ENCODE measurements around the gene DPEP3.
"Not testable (repeated sequence)": the region's sequence is repeated elsewhere in the genome, so short reads cannot be mapped to it uniquely, and the experiment has no call there.

DPEP3 gene

GRCh38 chr16:67993207-67994039, 13.1 kb upstream of the DPEP3 start:
- peak; percentile 68 for DNase-seq

GRCh38 chr16:67992661-67993206, 12.4 kb upstream of the DPEP3 start:
- DNase-seq: no peak

DNA sequence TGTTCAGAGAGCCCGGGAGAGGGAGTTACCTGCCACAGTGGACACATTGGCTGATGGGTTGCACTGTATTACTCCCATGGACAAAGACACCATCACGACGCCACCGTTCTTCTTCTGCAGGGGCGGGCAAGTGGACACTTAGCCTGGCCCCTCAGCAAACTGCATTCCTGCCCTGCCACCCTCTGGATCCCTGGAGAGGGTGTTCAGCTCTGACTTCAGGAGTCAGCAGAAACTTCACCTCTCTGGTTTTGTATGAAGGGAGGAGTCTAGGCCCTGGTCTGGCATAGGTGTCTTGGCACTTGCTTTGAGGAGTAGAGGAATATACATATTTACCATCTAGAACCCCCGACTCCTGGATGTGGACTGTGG, 9.7 kb upstream of the DPEP3 start:
- DNase-seq: no peak

- no peak for DNase-seq
Measured at GRCh38 chr16:67989322-67990017, 9.2 kb upstream of the DPEP3 start.

DNA sequence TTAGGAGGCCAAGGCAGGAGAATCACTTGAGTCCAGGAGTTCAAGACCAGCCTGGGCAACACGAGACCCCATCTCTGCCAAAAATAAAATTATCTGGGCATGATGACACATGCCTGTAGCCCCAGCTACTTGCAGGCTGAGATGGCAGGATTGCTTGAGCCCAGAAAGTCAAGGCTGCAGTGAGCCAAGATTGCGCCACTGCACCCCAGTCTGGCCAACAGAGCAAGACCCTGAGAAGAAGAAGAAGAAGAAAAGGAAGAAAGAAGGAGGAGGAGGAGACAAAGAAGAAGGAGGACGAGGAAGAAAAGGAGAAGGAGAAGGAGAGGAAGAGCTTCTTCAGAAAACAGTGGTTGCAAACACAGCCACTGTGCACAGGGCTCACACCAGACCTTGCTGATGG, 8.4 kb upstream of the DPEP3 start:
- no peak for DNase-seq

- no peak for DNase-seq
Measured at GRCh38 chr16:67987460-67988160, 7.3 kb upstream of the DPEP3 start.

- no peak for DNase-seq
Measured at GRCh38 chr16:67986949-67987348, 6.7 kb upstream of the DPEP3 start.

GRCh38 chr16:67982011-67982696, 1.9 kb upstream of the DPEP3 start:
- no peak for DNase-seq

DNA sequence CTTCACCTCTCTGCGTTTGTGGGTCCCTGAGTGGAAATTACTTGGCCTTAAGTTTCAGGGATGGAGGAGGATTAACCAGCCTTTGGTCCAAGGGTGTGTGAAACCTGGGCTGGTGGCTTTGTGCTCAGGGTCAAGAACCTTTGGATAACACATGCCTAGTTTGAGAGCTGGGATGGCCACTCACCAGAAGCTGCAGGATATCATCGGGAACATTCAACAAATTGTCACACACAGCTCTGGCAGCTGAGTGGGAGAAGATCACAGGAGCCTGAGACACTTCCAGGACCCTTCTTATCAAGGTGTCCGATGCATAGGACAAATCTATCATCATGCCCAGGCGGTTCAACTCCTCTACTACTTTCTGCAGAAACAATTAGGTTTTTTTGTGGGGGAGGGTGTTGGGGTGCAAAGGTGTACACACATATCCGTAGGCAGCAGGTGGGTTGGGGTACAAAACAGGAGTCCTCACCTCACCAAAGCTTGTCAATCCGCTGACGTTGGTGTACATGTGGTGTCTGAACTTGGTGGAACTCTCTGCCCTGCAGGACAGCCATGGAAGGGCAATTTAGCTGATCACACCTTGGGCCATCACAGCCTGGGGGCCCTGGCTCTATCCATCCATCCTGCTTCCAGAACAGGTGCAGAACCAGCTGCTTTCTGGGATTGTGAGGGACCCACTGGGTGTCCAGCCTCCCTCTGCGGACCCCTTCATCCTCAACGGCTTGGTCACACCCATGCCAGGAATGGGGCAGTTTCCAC, 2.7 kb downstream of the DPEP3 start:
- no peak for DNase-seq

GRCh38 chr16:67977005-67977404, 3.3 kb downstream of the DPEP3 start:
- no peak for DNase-seq

DNA sequence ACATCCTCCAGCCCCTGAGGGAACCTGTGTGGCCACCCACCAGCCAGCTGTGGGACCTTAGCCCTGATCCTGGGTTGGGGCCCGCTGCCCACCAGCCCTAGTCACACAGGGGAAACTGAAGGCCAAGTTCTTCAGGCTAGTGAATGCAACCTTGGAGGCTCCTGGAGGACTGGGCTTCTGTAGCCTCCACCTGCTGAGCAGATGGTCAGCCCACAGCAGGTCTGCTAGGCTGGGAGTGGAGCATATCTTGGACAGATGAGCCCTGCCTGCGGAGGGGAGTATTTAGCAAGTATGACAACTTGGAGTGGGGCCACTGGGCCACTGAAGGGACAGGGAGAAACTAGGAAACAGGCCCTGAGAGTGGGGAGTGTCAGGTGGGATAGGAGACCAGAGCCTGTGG, 4.1 kb downstream of the DPEP3 start:
- no peak for DNase-seq

- no peak for DNase-seq
Measured at GRCh38 chr16:67975321-67976105, 4.8 kb downstream of the DPEP3 start.

DNA sequence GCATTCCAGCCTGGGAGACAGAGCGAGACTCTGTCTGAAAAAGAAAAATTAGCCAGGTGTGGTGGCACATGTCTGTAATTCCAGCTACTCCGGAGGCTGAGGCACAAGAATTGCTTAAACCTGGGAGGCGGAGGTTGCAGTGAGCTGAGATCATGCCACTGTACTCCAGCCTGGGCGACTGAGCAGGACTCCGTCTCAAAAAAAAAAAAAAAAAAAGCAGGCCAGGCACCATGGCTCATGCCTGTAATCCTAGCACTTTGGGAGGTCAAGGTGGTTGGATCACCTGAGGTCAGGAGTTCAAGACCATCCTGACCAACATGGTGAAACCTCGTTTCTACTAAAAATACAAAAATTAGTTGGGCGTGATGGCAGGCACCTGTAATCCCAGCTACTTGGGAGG, 8.0 kb downstream of the DPEP3 start:
- not testable (repeated sequence) for DNase-seq

GRCh38 chr16:67971111-67971510, 9.2 kb downstream of the DPEP3 start:
- no peak for DNase-seq

- DNase-seq: peak; percentile 8
Measured at GRCh38 chr16:67969254-67970039, 10.9 kb downstream of the DPEP3 start.

GRCh38 chr16:67968400-67969253, 11.7 kb downstream of the DPEP3 start, which contains the start of gene SLC12A4:
Gene SLC12A4 (minus strand): TSS chr16:67968637. CDS start chr16:67968553, 84 bp downstream.
- DNase-seq: peak; percentile 56

GRCh38 chr16:67967958-67968399, 12.3 kb downstream of the DPEP3 start:
- DNase-seq: no peak

GRCh38 chr16:67967183-67967957, 12.9 kb downstream of the DPEP3 start:
- DNase-seq: no peak

All from NCI-H2171 treated with DMSO at 0.1 percent for 48 hours (cell line).